GM12872 (cell line): Measurements from ENCODE around the gene ZNF264.

ENCODE experiments used
- CTCF ChIP-seq: IDR thresholded peaks from 3 replicates; pipeline ENCODE4 v1.5.1; 2011; ENCODE audit warnings: low read depth, mild to moderate bottlenecking, low read length, moderate library complexity; ENCODE audit not compliant: insufficient read depth

ZNF264 gene

GRCh38 chr19:57245959-57246358 is 54.7 kb downstream of the ZNF264 start:
- no peak for TF ChIP-seq CTCF

GRCh38 chr19:57248646-57249045 is 57.3 kb downstream of the ZNF264 start:
- no peak for TF ChIP-seq CTCF

GRCh38 chr19:57249329-57249728 is 58.0 kb downstream of the ZNF264 start:
- no peak for TF ChIP-seq CTCF

GRCh38 chr19:57262044-57262443 is 70.7 kb downstream of the ZNF264 start:
- TF ChIP-seq CTCF, result no peak

GRCh38 chr19:57263244-57263741 is 72.0 kb downstream of the ZNF264 start:
- no peak for TF ChIP-seq CTCF

GRCh38 chr19:57267291-57267690 is 76.0 kb downstream of the ZNF264 start:
- no peak for TF ChIP-seq CTCF

- TF ChIP-seq CTCF, result no peak
These were observed 78.4 kb downstream of the ZNF264 start for GRCh38 chr19:57269515-57270250.
